Stimulated activated CD4-positive, alpha-beta T cell treated with anti-CD3 and anti-CD28 coated beads, Interleukin-4, amount 100 ng/mL, for 1 hour (primary cell): ENCODE measurements around the gene TPRG1.
"Not testable (repeated sequence)": the region's sequence is repeated elsewhere in the genome, so short reads cannot be mapped to it uniquely, and the experiment has no call there.

Experiments
- DNase-seq: peaks from one replicate; pipeline ENCODE4 v3.0.0-alpha.2; 2020

Gene TPRG1

GRCh38 chr3:189320511-189320910 lies 148.7 kb downstream of the TPRG1 start:
- DNase-seq = no peak

GRCh38 chr3:189322339-189322738 lies 150.6 kb downstream of the TPRG1 start:
- DNase-seq = no peak

- DNase-seq = peak; percentile 62
These were observed 152.9 kb downstream of the TPRG1 start for GRCh38 chr3:189324538-189325138.

- DNase-seq = no peak
These were observed 153.7 kb downstream of the TPRG1 start for GRCh38 chr3:189325454-189325853.

- not testable (repeated sequence) for DNase-seq
These were observed 157.9 kb downstream of the TPRG1 start for GRCh38 chr3:189329630-189330029.

- no peak for DNase-seq
These were observed 158.3 kb downstream of the TPRG1 start for GRCh38 chr3:189330066-189330465.

GRCh38 chr3:189331002-189331418 lies 159.2 kb downstream of the TPRG1 start:
- DNase-seq = no peak

GRCh38 chr3:189334064-189334920 lies 162.5 kb downstream of the TPRG1 start:
- no peak for DNase-seq

- DNase-seq = no peak
These were observed 165.9 kb downstream of the TPRG1 start for GRCh38 chr3:189337673-189338091.

GRCh38 chr3:189338366-189338765 lies 166.6 kb downstream of the TPRG1 start:
- no peak for DNase-seq

GRCh38 chr3:189339996-189340395 lies 168.2 kb downstream of the TPRG1 start:
- DNase-seq = no peak

- DNase-seq = no peak
These were observed 169.1 kb downstream of the TPRG1 start for GRCh38 chr3:189340680-189341460.

- no peak for DNase-seq
These were observed 171.0 kb downstream of the TPRG1 start for GRCh38 chr3:189342811-189343210.

GRCh38 chr3:189344996-189345395 lies 173.2 kb downstream of the TPRG1 start:
- no peak for DNase-seq

GRCh38 chr3:189349772-189350171 lies 178.0 kb downstream of the TPRG1 start:
- DNase-seq = no peak

GRCh38 chr3:189353318-189353965 lies 181.7 kb downstream of the TPRG1 start:
- no peak for DNase-seq

- DNase-seq = no peak
These were observed 182.5 kb downstream of the TPRG1 start for GRCh38 chr3:189353988-189354889.

GRCh38 chr3:189355115-189355480 lies 183.3 kb downstream of the TPRG1 start:
- no peak for DNase-seq

GRCh38 chr3:189355481-189356201 lies 183.9 kb downstream of the TPRG1 start:
- peak; percentile 15 for DNase-seq

GRCh38 chr3:189360291-189360690 lies 188.5 kb downstream of the TPRG1 start:
- DNase-seq = no peak

- DNase-seq = no peak
These were observed 189.5 kb downstream of the TPRG1 start for GRCh38 chr3:189361103-189361835.
